ENCODE measurements around the gene ANKRD6. TPM values are rescaled to one million over a fixed set of nuclear protein-coding genes. Genes with fewer than 3 reads are reported as not detected.
A peak's percentile ranks its signal among the peaks of the same experiment; 100 is the strongest.

The ANKRD6 gene
- total and polyA plus RNA-seq, 3 donors from 2014 or later: 20.9 to 52.8 (median 29.8) TPM

DNA sequence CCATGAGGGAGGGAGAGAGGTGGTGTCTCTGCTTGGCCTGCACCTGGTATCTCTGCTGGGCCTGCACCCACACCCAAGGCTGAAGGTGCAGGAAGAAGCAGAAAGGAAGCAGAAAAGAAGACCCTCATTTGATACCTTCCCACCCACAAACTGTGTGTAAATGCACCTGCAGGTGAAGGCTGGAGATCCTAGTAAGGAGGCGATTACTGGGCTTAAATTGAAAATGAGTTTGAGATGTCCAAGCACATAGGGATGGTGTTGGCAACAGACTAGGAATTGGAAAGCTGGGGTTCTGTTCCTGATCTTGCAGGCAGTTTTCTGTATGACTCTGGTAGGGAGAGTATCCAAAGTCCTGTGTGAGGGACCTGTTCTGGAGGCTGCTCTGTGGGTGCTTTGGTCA lies 130.9 kb downstream of the ANKRD6 start:
- H3K27me3 ChIP-seq: no peaks in the 10 kb centered on the region
- no peaks in the 10 kb centered on the region for H3K9me3 ChIP-seq
- peaks cover 5% of the 10 kb centered on the region for H3K4me1 ChIP-seq
- no peak for DNase-seq
- WGBS, 2 donors: 85 to 88% methylated on average over 1 of the region's 1 CpG
- no peak overlapping the region for H3K4me3 ChIP-seq
- intact Hi-C loops (cut with DNase I; ENCODE audit: low total_unique reads): no loop called here
- H3K36me3 ChIP-seq (ENCODE audit: low read depth, missing control alignments): no peaks in the 10 kb centered on the region
- H3K27ac ChIP-seq: no peak overlapping the region
- no peak for TF ChIP-seq POLR2A (IDR thresholded peaks at IDR 0.05)
- TF ChIP-seq, protein P1, sequence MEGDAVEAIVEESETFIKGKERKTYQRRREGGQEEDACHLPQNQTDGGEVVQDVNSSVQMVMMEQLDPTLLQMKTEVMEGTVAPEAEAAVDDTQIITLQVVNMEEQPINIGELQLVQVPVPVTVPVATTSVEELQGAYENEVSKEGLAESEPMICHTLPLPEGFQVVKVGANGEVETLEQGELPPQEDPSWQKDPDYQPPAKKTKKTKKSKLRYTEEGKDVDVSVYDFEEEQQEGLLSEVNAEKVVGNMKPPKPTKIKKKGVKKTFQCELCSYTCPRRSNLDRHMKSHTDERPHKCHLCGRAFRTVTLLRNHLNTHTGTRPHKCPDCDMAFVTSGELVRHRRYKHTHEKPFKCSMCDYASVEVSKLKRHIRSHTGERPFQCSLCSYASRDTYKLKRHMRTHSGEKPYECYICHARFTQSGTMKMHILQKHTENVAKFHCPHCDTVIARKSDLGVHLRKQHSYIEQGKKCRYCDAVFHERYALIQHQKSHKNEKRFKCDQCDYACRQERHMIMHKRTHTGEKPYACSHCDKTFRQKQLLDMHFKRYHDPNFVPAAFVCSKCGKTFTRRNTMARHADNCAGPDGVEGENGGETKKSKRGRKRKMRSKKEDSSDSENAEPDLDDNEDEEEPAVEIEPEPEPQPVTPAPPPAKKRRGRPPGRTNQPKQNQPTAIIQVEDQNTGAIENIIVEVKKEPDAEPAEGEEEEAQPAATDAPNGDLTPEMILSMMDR (IDR thresholded peaks at IDR 0.05): no peak

DNA sequence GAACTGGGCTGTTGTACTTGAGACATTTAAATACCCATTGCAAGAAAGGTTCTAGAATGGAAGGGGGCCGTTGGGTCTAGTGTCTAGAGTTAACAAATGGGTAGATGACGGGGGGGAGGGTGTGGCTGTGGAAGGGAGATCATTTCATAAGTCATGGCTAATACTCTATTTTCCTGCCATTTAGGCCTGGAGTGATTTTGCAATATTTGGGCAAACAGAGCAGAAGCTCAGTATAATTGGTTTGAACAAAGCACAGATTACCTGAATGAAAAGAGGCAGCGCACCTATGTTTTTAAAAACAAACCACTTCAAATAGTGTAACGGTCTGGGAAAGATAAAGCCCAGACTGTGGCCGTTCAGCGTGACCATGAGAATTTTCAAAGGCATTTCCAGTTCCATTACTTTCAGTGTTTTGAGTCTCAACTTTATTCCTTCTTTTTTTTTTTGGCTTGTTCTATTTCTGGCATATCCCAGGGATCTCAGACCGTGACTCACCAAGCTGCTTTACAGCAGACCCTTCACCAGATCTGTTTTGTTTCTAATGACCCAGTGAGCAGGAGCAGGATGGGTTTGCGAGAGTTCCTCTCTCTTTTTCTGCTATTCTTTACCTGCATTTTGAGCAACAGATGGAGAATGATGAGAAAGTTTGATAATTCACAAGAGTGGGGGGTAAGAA lies 131.9 kb downstream of the ANKRD6 start:
- Histone ChIP-seq H3K36me3 (ENCODE audit: low read depth, missing control alignments) (no peaks in the 10 kb centered on the region), H3K4me3 (no peak overlapping the region), H3K27me3 (no peaks in the 10 kb centered on the region), H3K9me3 (no peaks in the 10 kb centered on the region), H3K27ac (peak overlapping the region in 1 of 2 donors; percentile 8), H3K4me1 (peaks cover 5% of the 10 kb centered on the region)
- no peak for DNase-seq
- TF ChIP-seq, protein P1 (IDR thresholded peaks at IDR 0.05): no peak
- no peak for TF ChIP-seq POLR2A (IDR thresholded peaks at IDR 0.05)
- 46 to 69% methylated on average over 8 of the region's 8 CpGs for WGBS, 2 donors
- intact Hi-C loops (cut with DNase I; ENCODE audit: low total_unique reads): no loop called here

- Histone ChIP-seq H3K27ac (no peak overlapping the region), H3K27me3 (no peaks in the 10 kb centered on the region), H3K9me3 (no peaks in the 10 kb centered on the region), H3K4me1 (peaks cover 5% of the 10 kb centered on the region), H3K36me3 (ENCODE audit: low read depth, missing control alignments) (no peaks in the 10 kb centered on the region), H3K4me3 (no peak overlapping the region)
- TF ChIP-seq, protein P1 (IDR thresholded peaks at IDR 0.05): no peak
- no peak for TF ChIP-seq POLR2A (IDR thresholded peaks at IDR 0.05)
- DNase-seq: no peak
- 70 to 71% methylated on average over 9 to 10 of the region's 10 CpGs for WGBS, 2 donors
- intact Hi-C loops (cut with DNase I; ENCODE audit: low total_unique reads): no loop called here
These were observed 133.3 kb downstream of the ANKRD6 start for GRCh38 chr6:89566008-89566800.

GRCh38 chr6:89566930-89567629 lies 134.1 kb downstream of the ANKRD6 start:
- no peak for TF ChIP-seq POLR2A (IDR thresholded peaks at IDR 0.05)
- TF ChIP-seq, protein P1 (IDR thresholded peaks at IDR 0.05): no peak
- Histone ChIP-seq H3K9me3 (no peaks in the 10 kb centered on the region), H3K36me3 (ENCODE audit: low read depth, missing control alignments) (no peaks in the 10 kb centered on the region), H3K27ac (no peak overlapping the region), H3K27me3 (no peaks in the 10 kb centered on the region), H3K4me3 (no peak overlapping the region), H3K4me1 (peaks cover 5% of the 10 kb centered on the region)
- intact Hi-C loops (cut with DNase I; ENCODE audit: low total_unique reads): no loop called here
- DNase-seq: no peak
- WGBS, 2 donors: 87 to 91% methylated on average over 16 of the region's 16 CpGs
